K562 (cell line): ENCODE measurements around the gene KIAA1614. TPM values are rescaled to one million over a fixed set of nuclear protein-coding genes. Genes with fewer than 3 reads are reported as not detected.

ENCODE experiments used
- ARHGAP35 ChIP-seq: fragments of 450-650 bp; IDR thresholded peaks from 2 replicates; pipeline ENCODE4 v1.6.1; 2018; ENCODE audit not compliant: partially characterized antibody
- BDP1 ChIP-seq: IDR thresholded peaks from 3 replicates; pipeline ENCODE4 v1.6.1; 2011; ENCODE audit not compliant: insufficient read length, insufficient read depth
- DPF2 ChIP-seq: fragments of 450-650 bp; IDR thresholded peaks from 2 replicates; pipeline ENCODE4 v1.6.1; 2016
- EZH2 ChIP-seq: IDR thresholded peaks from 2 replicates; pipeline ENCODE4 v1.6.1; 2012; ENCODE audit warnings: low read depth, mild to moderate bottlenecking, inconsistent platforms, low read length, borderline replicate concordance
- FOXA1 ChIP-seq: fragments of 450-650 bp; IDR thresholded peaks from 2 replicates; pipeline ENCODE4 v1.6.1; 2016; ENCODE audit warnings: mild to moderate bottlenecking, borderline replicate concordance
- HCFC1 ChIP-seq: IDR thresholded peaks from 2 replicates; pipeline ENCODE4 v1.6.1; 2012; ENCODE audit warnings: low read depth, low read length, improper control_type of control experiment
- HDAC6 ChIP-seq: IDR thresholded peaks from 2 replicates; pipeline ENCODE4 v1.6.1; 2012; ENCODE audit warnings: low read depth, mild to moderate bottlenecking, control low read depth, inconsistent platforms, low read length, moderate library complexity
- HIVEP1 ChIP-seq: fragments of 250-450 bp; sonication (Bioruptor Pico); IDR thresholded peaks from 2 replicates; pipeline ENCODE4 v1.4.0; 2020; ENCODE audit warnings: mild to moderate bottlenecking
- KAT7 ChIP-seq: sonication (generic); formaldehyde crosslinking; IDR thresholded peaks from 2 replicates; pipeline ENCODE4 v1.8.0; 2022; ENCODE audit warnings: missing genetic modification reagents, mild to moderate bottlenecking, borderline replicate concordance
- MCM2 ChIP-seq: fragments of 450-650 bp; IDR thresholded peaks from 2 replicates; pipeline ENCODE4 v1.6.1; 2017; ENCODE audit warnings: low read depth, mild to moderate bottlenecking
- SETDB1 ChIP-seq: IDR thresholded peaks from one replicate; pipeline ENCODE4 v1.6.1; 2012; ENCODE audit warnings: low read length, control low read depth, inconsistent platforms
- SFPQ ChIP-seq: fragments of 200-400 bp; formaldehyde crosslinking; IDR thresholded peaks from 2 replicates; pipeline ENCODE4 v1.6.1; 2017; ENCODE audit warnings: mild to moderate bottlenecking, low read depth, low read length, moderate library complexity
- SMARCC2 ChIP-seq: fragments of 450-650 bp; IDR thresholded peaks from 2 replicates; pipeline ENCODE4 v1.6.1; 2017; ENCODE audit warnings: antibody characterized with exemption, moderate library complexity, mild to moderate bottlenecking, low read depth
- STAT5A ChIP-seq: IDR thresholded peaks from 2 replicates; pipeline ENCODE4 v1.6.1; 2012; ENCODE audit warnings: low read length, inconsistent platforms, borderline replicate concordance
- THRA ChIP-seq: fragments of 450-650 bp; IDR thresholded peaks from 2 replicates; pipeline ENCODE4 v1.6.1; 2017; ENCODE audit warnings: mild to moderate bottlenecking, moderate library complexity
- ZFX ChIP-seq: sonication (generic); formaldehyde crosslinking; IDR thresholded peaks from 2 replicates; pipeline ENCODE4 v1.8.0; 2022; ENCODE audit warnings: mild to moderate bottlenecking, missing genetic modification reagents, moderate library complexity
- ZNF280B ChIP-seq: fragments of 250-450 bp; sonication (Bioruptor Pico); IDR thresholded peaks from 2 replicates; pipeline ENCODE4 v1.5.1; 2021; ENCODE audit warnings: mild to moderate bottlenecking
- ZNF512 ChIP-seq: IDR thresholded peaks from 2 replicates; pipeline ENCODE4 v1.6.1; 2016; ENCODE audit warnings: missing genetic modification characterization, missing compliant biosample characterization
- ZNF592 ChIP-seq: fragments of 450-650 bp; IDR thresholded peaks from 2 replicates; pipeline ENCODE4 v1.6.1; 2017; ENCODE audit warnings: antibody characterized with exemption, mild to moderate bottlenecking
- polyA plus RNA-seq, 8 experiments: library from polyadenylated mRNA; depleted of rRNA in 4 of 8; stranded (reverse) in 5 of 8; unstranded in 3 of 8; fragments of >200 nt; fragmentation: Nextera tagmentation in 2 of 8; fragmentation: Illumina TruSeq in 1 of 8; extraction: Ambion mirVana in 2 of 8; extraction: Trizol in 1 of 8; gene quantifications; 2 replicates each; pipeline versions ENCODE4 v1.2.1 to v1.2.3, GENCODE V29; 2011 to 2014; ENCODE audit warnings: inconsistent platforms in 1 of 8, missing spikeins in 1 of 8
- total RNA-seq, 7 experiments: library from RNA; depleted of rRNA in 6 of 7; stranded (reverse); fragments of >200 nt in 6 of 7; fragmentation: Illumina TruSeq in 2 of 7; extraction: Trizol in 2 of 7; gene quantifications; 2 replicates each; pipeline versions ENCODE4 v1.2.1 to v1.2.3, GENCODE V29; 2011 to 2021; ENCODE audit warnings: low replicate concordance in 1 of 7

KIAA1614 gene
- total and polyA plus RNA-seq, 9 of the 15 experiments (the other 6 are each of a cell fraction or from before 2014, with no cell fraction given), result 0.01 to 1.1 (median 0.15) TPM; not detected in 1

GRCh38 chr1:180933141-180933540 lies 20.4 kb downstream of the KIAA1614 start (continued):
- TF ChIP-seq STAT5A (peak; percentile 64; the same call in 1 of the 2 replicates), HDAC6 (no peak), THRA (no peak), ZFX (CRISPR knock-in tag) (peak; percentile 57; the same call in 1 of the 2 replicates), EZH2 (no peak), KAT7 (no peak), SETDB1 (no peak), ZNF280B (no peak), FOXA1 (no peak), HCFC1 (no peak), SMARCC2 (peak; percentile 62; the same call in 1 of the 2 replicates), SFPQ (no peak), ZNF512 (no peak), ZNF592 (peak; percentile 70; the same call in 1 of the 2 replicates), ARHGAP35 (no peak), BDP1 (no peak), DPF2 (peak; percentile 89), MCM2 (no peak), HIVEP1 (CRISPR knock-in tag) (no peak)
